NCI-H345 (cell line): ENCODE measurements around the gene DNAAF1.
"Not testable (repeated sequence)": the region's sequence is repeated elsewhere in the genome, so short reads cannot be mapped to it uniquely, and the experiment has no call there.

Experiments used
- DNase-seq: peaks from one replicate; lab custom pipeline; 2025; lab: John Stamatoyannopoulos, UW

Gene DNAAF1

GRCh38 chr16:84144859-84145639 lies at the start of gene DNAAF1, which contains the start of gene HSDL1:
Gene DNAAF1 (plus strand): TSS chr16:84145308. CDS start chr16:84145441, 133 bp downstream.
Gene HSDL1 (minus strand): TSS chr16:84145177. CDS start chr16:84131321, 13,856 bp downstream.
- peak; percentile 82 for DNase-seq

GRCh38 chr16:84095466-84095865 lies 49.6 kb upstream of the DNAAF1 start:
- DNase-seq, result no peak

- DNase-seq, result peak; percentile 36
These were observed 48.6 kb upstream of the DNAAF1 start for GRCh38 chr16:84096447-84097005.

GRCh38 chr16:84098939-84099338 lies 46.2 kb upstream of the DNAAF1 start:
- DNase-seq, result no peak

GRCh38 chr16:84103678-84104077 lies 41.4 kb upstream of the DNAAF1 start:
- DNase-seq, result no peak

- DNase-seq, result no peak
These were observed 40.9 kb upstream of the DNAAF1 start for GRCh38 chr16:84104231-84104630.

GRCh38 chr16:84105301-84105815 lies 39.8 kb upstream of the DNAAF1 start:
- DNase-seq, result no peak

- no peak for DNase-seq
These were observed 39.0 kb upstream of the DNAAF1 start for GRCh38 chr16:84105948-84106740.

GRCh38 chr16:84107921-84108320 lies 37.2 kb upstream of the DNAAF1 start:
- DNase-seq, result no peak

- no peak for DNase-seq
These were observed 35.3 kb upstream of the DNAAF1 start for GRCh38 chr16:84109598-84110335.

- DNase-seq, result no peak
These were observed 34.6 kb upstream of the DNAAF1 start for GRCh38 chr16:84110527-84110926.

GRCh38 chr16:84111525-84111924 lies 33.6 kb upstream of the DNAAF1 start:
- no peak for DNase-seq

- not testable (repeated sequence) for DNase-seq
These were observed 33.2 kb upstream of the DNAAF1 start for GRCh38 chr16:84111949-84112348.

- DNase-seq, result peak; percentile 37
These were observed 29.0 kb upstream of the DNAAF1 start for GRCh38 chr16:84115919-84116719.

GRCh38 chr16:84116720-84117493 lies 28.2 kb upstream of the DNAAF1 start, which contains the start of gene MBTPS1:
Gene MBTPS1 (minus strand): TSS chr16:84116942. CDS start chr16:84101783, 15,159 bp downstream.
- peak; percentile 95 for DNase-seq

- DNase-seq, result peak; percentile 14
These were observed 27.6 kb upstream of the DNAAF1 start for GRCh38 chr16:84117494-84117843.

GRCh38 chr16:84118315-84118714 lies 26.8 kb upstream of the DNAAF1 start:
- DNase-seq, result not testable (repeated sequence)

GRCh38 chr16:84119368-84119767 lies 25.7 kb upstream of the DNAAF1 start:
- peak; percentile 51 for DNase-seq

- no peak for DNase-seq
These were observed 25.1 kb upstream of the DNAAF1 start for GRCh38 chr16:84120023-84120422.

- DNase-seq, result peak; percentile 49
These were observed 24.1 kb upstream of the DNAAF1 start for GRCh38 chr16:84121007-84121406.
